Large intestine (tissue), 3 donors: ENCODE results near the gene PARD3. TPM values are rescaled to one million over a fixed set of nuclear protein-coding genes. Genes with fewer than 3 reads are reported as not detected.
"Not testable (repeated sequence)": the region's sequence is repeated elsewhere in the genome, so short reads cannot be mapped to it uniquely, and the experiment has no call there.

Experiments
- DNase-seq, 2 donors: peaks; one replicate each; pipeline versions ENCODE4 v3.0.0 to v3.0.0-alpha.2; 2013
- H3K27ac ChIP-seq: one replicate; pipeline ENCODE4 v1.5.1; 2013; ENCODE audit warnings: low read length
- H3K27me3 ChIP-seq: 2 replicates; pipeline ENCODE4 v1.6.1; 2013; ENCODE audit warnings: low read length; ENCODE audit not compliant: control insufficient read depth, insufficient read depth
- H3K36me3 ChIP-seq: 2 replicates; pipeline ENCODE4 v1.6.1; 2013; ENCODE audit warnings: low read length; ENCODE audit not compliant: control insufficient read depth, insufficient read depth
- H3K4me1 ChIP-seq: one replicate; pipeline ENCODE4 v1.6.1; 2013; ENCODE audit warnings: low read length; ENCODE audit not compliant: control insufficient read depth, insufficient read depth
- H3K4me3 ChIP-seq: one replicate; pipeline ENCODE4 v1.5.1; 2013; ENCODE audit warnings: low read length
- H3K9me3 ChIP-seq: one replicate; pipeline ENCODE4 v1.6.1; 2013; ENCODE audit warnings: mild to moderate bottlenecking, low read depth, low read length, moderate library complexity; ENCODE audit not compliant: control insufficient read depth
- WGBS: methylation state at CpG from one replicate; pipeline ENCODE4 v1.1.5; 2013; ENCODE audit warnings: low lambda C conversion rate; ENCODE audit not compliant: insufficient coverage; 5-methylcytosine and 5-hydroxymethylcytosine counted together
- polyA plus RNA-seq: library from polyadenylated mRNA; unstranded; fragments of 120-200 nt; gene quantifications from one replicate; pipeline ENCODE4 v1.2.1, GENCODE V29; 2013

Gene PARD3
- polyA plus RNA-seq, 1 donor, result 25.5 TPM

GRCh38 chr10:34654211-34654610, 160.9 kb downstream of the PARD3 start:
- WGBS, result no CpG with 5 or more reads among the region's 3 CpGs
- H3K4me1 ChIP-seq, result no peaks in the 10 kb centered on the region
- H3K36me3 ChIP-seq, result no peaks in the 10 kb centered on the region
- no peaks in the 10 kb centered on the region for H3K9me3 ChIP-seq
- DNase-seq, result no peak
- H3K4me3 ChIP-seq, result no peak overlapping the region
- H3K27ac ChIP-seq, result no peak overlapping the region
- H3K27me3 ChIP-seq, result no peaks in the 10 kb centered on the region

- Histone ChIP-seq H3K4me3 (no peak overlapping the region), H3K36me3 (no peaks in the 10 kb centered on the region), H3K4me1 (no peaks in the 10 kb centered on the region), H3K27me3 (no peaks in the 10 kb centered on the region), H3K27ac (no peak overlapping the region), H3K9me3 (no peaks in the 10 kb centered on the region)
- no CpG with 5 or more reads among the region's 4 CpGs for WGBS
- DNase-seq, result no peak
Measured at GRCh38 chr10:34653530-34653929, 161.6 kb downstream of the PARD3 start.

GRCh38 chr10:34651416-34652195, 163.5 kb downstream of the PARD3 start:
- H3K4me1 ChIP-seq, result no peaks in the 10 kb centered on the region
- no peaks in the 10 kb centered on the region for H3K9me3 ChIP-seq
- H3K27me3 ChIP-seq, result no peaks in the 10 kb centered on the region
- no peak overlapping the region for H3K4me3 ChIP-seq
- no CpG with 5 or more reads among the region's 12 CpGs for WGBS
- no peak overlapping the region for H3K27ac ChIP-seq
- no peak for DNase-seq
- no peaks in the 10 kb centered on the region for H3K36me3 ChIP-seq

- H3K27me3 ChIP-seq, result no peaks in the 10 kb centered on the region
- H3K36me3 ChIP-seq, result no peaks in the 10 kb centered on the region
- no peaks in the 10 kb centered on the region for H3K4me1 ChIP-seq
- H3K9me3 ChIP-seq, result no peaks in the 10 kb centered on the region
- H3K4me3 ChIP-seq, result no peak overlapping the region
- H3K27ac ChIP-seq, result no peak overlapping the region
- DNase-seq, result no peak
- WGBS, result 100% methylated on average over 1 of the region's 8 CpGs
Measured at GRCh38 chr10:34650156-34650555, 164.9 kb downstream of the PARD3 start.

GRCh38 chr10:34649385-34649784, 165.7 kb downstream of the PARD3 start:
- WGBS, result no CpG with 5 or more reads among the region's 3 CpGs
- Histone ChIP-seq H3K4me3 (no peak overlapping the region), H3K36me3 (no peaks in the 10 kb centered on the region), H3K9me3 (no peaks in the 10 kb centered on the region), H3K27me3 (no peaks in the 10 kb centered on the region), H3K27ac (no peak overlapping the region), H3K4me1 (no peaks in the 10 kb centered on the region)
- DNase-seq, result no peak

- no CpG with 5 or more reads among the region's 5 CpGs for WGBS
- no peak for DNase-seq
- H3K9me3 ChIP-seq, result no peaks in the 10 kb centered on the region
- H3K4me3 ChIP-seq, result no peak overlapping the region
- H3K27me3 ChIP-seq, result no peaks in the 10 kb centered on the region
- no peaks in the 10 kb centered on the region for H3K4me1 ChIP-seq
- H3K36me3 ChIP-seq, result no peaks in the 10 kb centered on the region
- H3K27ac ChIP-seq, result no peak overlapping the region
Measured at GRCh38 chr10:34648919-34649318, 166.2 kb downstream of the PARD3 start.

GRCh38 chr10:34647875-34648865, 166.9 kb downstream of the PARD3 start:
- H3K9me3 ChIP-seq, result no peaks in the 10 kb centered on the region
- DNase-seq, result no peak
- H3K4me3 ChIP-seq, result no peak overlapping the region
- WGBS, result 80% methylated on average over 1 of the region's 12 CpGs
- H3K4me1 ChIP-seq, result no peaks in the 10 kb centered on the region
- no peak overlapping the region for H3K27ac ChIP-seq
- no peaks in the 10 kb centered on the region for H3K27me3 ChIP-seq
- no peaks in the 10 kb centered on the region for H3K36me3 ChIP-seq

GRCh38 chr10:34647160-34647559, 167.9 kb downstream of the PARD3 start:
- 70% methylated on average over 2 of the region's 7 CpGs for WGBS
- no peak for DNase-seq
- Histone ChIP-seq H3K4me3 (no peak overlapping the region), H3K4me1 (no peaks in the 10 kb centered on the region), H3K9me3 (no peaks in the 10 kb centered on the region), H3K27ac (no peak overlapping the region), H3K36me3 (no peaks in the 10 kb centered on the region), H3K27me3 (no peaks in the 10 kb centered on the region)

- no peak overlapping the region for H3K4me3 ChIP-seq
- WGBS, result 71% methylated on average over 1 of the region's 6 CpGs
- H3K36me3 ChIP-seq, result no peaks in the 10 kb centered on the region
- H3K27ac ChIP-seq, result no peak overlapping the region
- H3K9me3 ChIP-seq, result no peaks in the 10 kb centered on the region
- H3K4me1 ChIP-seq, result no peaks in the 10 kb centered on the region
- H3K27me3 ChIP-seq, result no peaks in the 10 kb centered on the region
- DNase-seq, result no peak
Measured at GRCh38 chr10:34646331-34646730, 168.8 kb downstream of the PARD3 start.

- not testable (repeated sequence) for H3K4me1 ChIP-seq, H3K4me3 ChIP-seq, H3K27ac ChIP-seq, H3K9me3 ChIP-seq, H3K27me3 ChIP-seq, H3K36me3 ChIP-seq, DNase-seq
- WGBS, result no CpG with 5 or more reads among the region's 3 CpGs
Measured at GRCh38 chr10:34644815-34645214, 170.3 kb downstream of the PARD3 start.
